Ovary (tissue), 3 donors: ENCODE measurements around the gene KCNK5.

Experiments used
- EP300 ChIP-seq: sonication (generic); formaldehyde crosslinking; IDR thresholded peaks from one replicate; pipeline ENCODE4 v1.6.1; 2017; ENCODE audit warnings: antibody characterized with exemption
- POLR2A ChIP-seq: fragments of 450-650 bp; IDR thresholded peaks from one replicate; pipeline ENCODE4 v1.6.1; 2017; ENCODE audit warnings: antibody characterized with exemption, mild to moderate bottlenecking, moderate library complexity
- TF ChIP-seq, protein P1 (sequence below), 3 donors: fragments of 450-650 bp in 2 of 3; fragments of 200-600 bp in 1 of 3; IDR thresholded peaks; one replicate each; pipeline versions ENCODE4 v1.5.1 to v1.8.0; 2016 to 2022; ENCODE audit warnings: antibody characterized with exemption in 3 of 3, mild to moderate bottlenecking in 1 of 3
- donor health status: DM: no; HTN: no; CAD: no.

DNA sequence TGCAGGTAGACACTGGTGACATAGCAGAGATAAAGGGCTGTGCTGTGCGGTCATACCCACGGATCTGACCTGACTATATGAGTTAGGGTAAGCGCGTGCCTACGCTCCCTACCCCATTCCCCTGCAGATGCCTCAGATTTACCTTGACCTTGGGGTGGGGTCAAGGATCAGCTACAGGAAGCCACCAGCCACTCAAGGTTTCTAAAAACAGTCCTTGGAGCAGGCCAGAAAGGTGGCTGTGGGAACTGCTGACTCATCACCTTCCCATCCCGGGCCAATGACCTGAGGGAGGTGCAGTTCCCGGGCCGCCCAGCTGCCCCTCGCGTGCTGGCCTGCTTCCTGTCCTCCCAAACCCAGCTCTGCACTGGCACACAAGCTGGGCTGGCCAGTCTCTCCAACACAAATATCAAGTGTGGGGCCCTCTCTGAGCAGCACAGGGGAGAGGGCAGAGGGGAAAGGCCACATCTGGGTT lies 23.0 kb downstream of the KCNK5 start:
- TF ChIP-seq, protein P1, sequence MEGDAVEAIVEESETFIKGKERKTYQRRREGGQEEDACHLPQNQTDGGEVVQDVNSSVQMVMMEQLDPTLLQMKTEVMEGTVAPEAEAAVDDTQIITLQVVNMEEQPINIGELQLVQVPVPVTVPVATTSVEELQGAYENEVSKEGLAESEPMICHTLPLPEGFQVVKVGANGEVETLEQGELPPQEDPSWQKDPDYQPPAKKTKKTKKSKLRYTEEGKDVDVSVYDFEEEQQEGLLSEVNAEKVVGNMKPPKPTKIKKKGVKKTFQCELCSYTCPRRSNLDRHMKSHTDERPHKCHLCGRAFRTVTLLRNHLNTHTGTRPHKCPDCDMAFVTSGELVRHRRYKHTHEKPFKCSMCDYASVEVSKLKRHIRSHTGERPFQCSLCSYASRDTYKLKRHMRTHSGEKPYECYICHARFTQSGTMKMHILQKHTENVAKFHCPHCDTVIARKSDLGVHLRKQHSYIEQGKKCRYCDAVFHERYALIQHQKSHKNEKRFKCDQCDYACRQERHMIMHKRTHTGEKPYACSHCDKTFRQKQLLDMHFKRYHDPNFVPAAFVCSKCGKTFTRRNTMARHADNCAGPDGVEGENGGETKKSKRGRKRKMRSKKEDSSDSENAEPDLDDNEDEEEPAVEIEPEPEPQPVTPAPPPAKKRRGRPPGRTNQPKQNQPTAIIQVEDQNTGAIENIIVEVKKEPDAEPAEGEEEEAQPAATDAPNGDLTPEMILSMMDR (IDR thresholded peaks at IDR 0.05) = no peak
- TF ChIP-seq POLR2A (no peak), EP300 (no peak)
